ENCODE measurements around the gene KCNE1.
"Not testable (repeated sequence)": the region's sequence is repeated elsewhere in the genome, so short reads cannot be mapped to it uniquely, and the experiment has no call there.

Gene KCNE1

GRCh38 chr21:34511787-34512455, at the start of gene KCNE1:
KCNE1 (minus strand) TSS chr21:34512210; CDS start chr21:34449634, 62,576 bp downstream.
- DNase-seq = no peak

DNA sequence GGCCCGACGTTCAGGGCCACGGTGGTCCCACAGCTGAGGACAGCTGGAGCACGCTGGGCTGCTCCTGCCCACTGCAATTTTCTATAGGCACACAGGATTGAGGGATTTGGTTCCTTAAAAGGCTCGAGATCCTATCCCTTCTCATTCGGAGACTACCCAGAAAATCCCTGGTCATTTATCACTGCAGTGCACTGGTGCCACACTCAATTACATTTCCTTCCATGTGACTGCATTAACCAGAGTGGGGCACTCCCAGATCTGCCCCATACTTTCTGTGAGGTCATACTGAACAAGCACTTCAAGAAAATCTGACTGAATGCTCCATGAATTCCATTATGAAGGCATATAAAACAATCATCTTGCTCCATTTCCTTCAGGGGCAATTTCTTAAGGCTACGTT, 49.8 kb upstream of the KCNE1 start:
- DNase-seq = no peak

DNA sequence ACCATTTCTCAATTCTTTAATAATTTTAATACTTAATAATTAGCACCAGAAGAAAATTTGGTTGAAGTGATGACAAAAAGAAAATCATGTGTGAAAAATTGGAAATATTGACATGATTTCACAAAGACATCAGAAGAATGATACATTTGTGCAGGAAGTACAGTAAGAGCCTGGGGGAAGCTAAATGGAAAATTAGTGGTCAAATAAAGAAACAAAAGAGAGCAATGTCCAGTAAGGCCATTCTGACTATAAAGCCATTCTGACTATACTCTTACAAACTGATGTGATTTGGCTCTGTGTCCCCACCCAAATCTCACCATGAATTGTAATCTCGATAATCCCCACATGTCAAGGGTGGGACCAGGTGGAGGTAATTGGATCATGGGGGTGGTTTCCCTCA, 48.6 kb upstream of the KCNE1 start:
- DNase-seq = no peak

DNA sequence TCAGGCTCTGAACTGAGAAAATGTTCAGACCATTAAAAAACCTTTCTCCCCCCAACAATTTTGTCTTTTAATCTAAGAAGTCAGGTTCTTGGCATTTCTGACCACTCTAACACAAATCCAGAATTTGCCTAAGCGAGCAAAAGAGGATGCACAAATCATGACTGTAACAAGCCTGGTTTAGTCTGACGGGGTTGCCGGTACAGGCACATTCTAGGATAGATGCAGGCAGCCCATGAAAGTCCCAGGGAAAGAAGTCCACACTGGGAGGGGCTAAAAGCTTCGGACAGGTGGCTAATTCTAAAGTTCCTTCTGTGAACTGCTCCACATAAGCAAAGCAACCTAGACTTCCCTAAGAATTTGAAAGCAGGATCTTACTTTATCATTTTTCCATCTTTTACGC, 48.0 kb upstream of the KCNE1 start:
- DNase-seq = no peak

DNA sequence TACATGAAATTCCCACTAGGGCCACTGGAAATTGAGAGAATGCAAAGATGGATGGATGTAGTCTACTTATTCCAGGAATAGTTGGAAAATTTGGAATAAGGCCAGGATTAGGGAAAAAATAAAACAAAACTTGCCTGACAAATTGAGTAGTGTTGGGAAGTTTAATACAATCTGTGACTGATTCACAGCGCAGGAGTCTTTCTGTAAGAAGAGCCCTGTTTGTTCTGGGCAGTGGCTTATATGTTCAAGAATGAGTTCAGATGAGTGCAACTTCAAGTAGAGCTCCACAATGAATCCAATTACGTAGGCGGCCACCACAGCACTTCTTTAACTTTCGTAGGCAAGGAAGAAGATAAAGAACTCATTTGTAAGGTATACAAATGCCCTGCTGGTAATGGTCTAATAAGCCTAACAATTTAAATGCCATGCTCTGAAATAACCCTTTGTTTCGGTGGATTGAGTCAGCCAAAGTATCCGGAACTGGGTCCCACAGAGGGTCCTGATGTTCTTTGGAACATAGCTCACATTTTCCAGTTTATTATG, 47.1 kb upstream of the KCNE1 start:
- DNase-seq = no peak

DNA sequence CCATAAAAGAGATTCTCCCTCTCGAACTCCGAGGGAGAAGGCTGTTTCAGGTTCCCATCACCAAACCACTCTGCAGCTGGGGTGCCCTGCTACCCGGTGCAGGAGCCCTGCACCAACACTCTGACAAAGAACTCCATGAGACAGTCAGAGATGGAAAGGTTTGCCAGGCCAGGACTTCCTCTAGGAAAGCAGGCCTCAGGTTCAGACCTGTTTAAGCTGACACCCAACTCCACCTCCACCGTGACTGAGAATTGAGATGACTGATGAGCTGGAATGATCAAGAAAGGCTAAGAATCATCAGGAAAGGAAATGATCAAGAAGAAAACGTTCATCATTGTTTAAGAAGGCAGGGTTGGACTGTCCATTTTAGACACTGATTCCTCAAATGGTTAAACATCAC, 46.2 kb upstream of the KCNE1 start:
- DNase-seq = no peak

DNA sequence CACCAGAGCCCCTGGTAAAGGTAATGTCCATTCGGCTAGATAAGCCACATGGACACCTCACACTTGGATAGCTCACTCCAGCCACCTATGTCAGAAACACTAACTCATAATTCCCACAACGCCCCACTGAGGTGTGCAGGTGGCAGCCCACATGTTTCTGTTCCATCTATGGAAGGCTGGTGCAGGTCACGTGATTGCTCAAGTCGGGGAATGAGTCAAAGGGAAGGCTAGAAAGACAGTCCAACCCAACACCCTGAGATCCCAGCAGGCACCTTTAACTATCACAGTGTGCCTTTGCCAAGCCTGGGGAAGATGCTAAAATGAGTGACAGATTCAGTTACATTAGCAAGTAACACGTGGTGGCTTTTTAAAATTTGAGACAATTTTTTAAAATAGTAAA, 45.3 kb upstream of the KCNE1 start:
- DNase-seq = no peak

GRCh38 chr21:34554670-34555069, 42.7 kb upstream of the KCNE1 start:
- not testable (repeated sequence) for DNase-seq

GRCh38 chr21:34554227-34554626, 42.2 kb upstream of the KCNE1 start:
- no peak for DNase-seq

DNA sequence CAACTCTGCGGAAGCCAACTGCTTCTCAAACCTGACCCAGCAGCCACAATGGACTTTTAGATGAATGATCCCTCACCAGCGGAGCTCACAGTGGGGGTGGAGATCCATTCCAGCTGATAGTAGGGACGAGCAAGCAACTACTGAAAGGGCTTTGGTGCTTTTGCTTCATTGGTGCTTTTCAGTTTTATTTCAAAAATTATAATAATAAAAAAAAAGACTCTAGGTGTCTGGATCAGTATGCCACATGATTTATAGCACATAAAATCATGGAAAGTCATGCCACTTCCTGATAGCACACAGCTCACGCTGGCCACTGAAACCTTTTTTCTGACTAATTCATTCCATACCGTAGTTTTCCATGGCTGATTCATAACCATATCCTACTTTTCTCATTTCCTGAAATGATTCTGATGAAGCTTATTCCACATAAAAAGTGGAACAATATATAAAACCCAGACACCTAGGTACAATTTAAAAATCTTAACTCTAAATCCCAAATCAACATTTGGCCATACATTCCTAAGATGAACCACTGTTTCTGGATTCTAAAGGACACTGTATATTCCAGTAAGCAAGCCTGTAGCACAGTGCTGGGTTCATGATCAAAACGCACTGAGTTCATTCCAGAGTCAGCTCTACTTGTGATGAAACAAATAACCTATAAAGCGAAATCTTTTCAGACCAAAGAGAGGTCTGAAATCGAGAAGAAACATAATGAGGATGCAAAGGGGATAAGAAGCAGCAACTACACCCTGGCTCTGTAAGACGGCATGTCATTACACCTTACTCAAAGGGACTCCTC, 41.3 kb upstream of the KCNE1 start:
- no peak for DNase-seq

GRCh38 chr21:34552360-34553098, 40.5 kb upstream of the KCNE1 start:
- no peak for DNase-seq

DNA sequence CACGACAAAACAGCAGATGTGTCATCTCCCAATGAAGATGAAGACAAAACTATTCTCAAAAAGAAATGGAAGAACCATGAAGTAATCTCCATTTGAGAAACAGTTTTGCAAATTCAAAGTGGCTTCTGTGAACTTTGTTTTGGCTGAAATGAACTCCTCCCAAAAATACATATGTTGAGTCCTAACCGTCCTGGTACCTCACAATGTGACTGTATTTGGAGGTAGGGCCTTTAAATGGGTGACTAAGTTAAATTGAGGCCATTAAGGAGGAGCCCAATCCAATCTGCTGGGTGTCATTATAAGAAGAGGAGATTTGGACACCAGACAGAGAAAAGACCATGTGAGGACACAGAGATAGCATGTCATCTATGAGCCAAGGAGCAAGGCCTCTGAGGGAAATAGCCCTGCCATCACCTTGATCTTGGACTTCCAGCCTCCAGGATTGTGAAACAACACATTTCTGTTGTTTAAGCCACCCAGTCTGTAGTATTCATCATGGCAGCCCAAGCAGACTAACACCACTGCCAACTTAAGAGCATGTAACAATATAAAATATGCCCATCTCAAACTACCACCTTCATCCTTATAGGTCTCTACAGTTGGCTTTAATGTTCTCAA, 38.3 kb upstream of the KCNE1 start:
- no peak for DNase-seq

- no peak for DNase-seq
These were observed 36.9 kb upstream of the KCNE1 start for GRCh38 chr21:34548781-34549376.

DNA sequence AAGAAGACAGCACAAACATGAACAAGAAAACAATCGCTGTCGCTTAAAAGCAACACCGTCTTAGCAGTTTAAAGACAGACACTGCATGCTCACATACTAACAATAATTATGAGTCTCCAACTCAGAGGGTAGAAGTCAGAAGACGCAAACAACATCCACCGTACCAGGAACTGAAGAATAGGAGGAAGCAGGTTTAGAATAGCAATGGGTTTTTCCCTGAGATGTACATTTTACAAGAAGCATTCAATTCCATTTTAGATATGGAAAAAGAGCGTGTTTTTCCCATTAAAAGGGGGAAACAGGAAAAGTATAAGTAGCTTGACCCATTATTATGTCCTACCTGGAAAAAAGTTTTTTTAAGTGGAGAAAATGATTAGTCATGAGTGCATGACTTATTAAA, 34.5 kb upstream of the KCNE1 start:
- no peak for DNase-seq

GRCh38 chr21:34545079-34545884, 33.3 kb upstream of the KCNE1 start:
- no peak for DNase-seq

DNA sequence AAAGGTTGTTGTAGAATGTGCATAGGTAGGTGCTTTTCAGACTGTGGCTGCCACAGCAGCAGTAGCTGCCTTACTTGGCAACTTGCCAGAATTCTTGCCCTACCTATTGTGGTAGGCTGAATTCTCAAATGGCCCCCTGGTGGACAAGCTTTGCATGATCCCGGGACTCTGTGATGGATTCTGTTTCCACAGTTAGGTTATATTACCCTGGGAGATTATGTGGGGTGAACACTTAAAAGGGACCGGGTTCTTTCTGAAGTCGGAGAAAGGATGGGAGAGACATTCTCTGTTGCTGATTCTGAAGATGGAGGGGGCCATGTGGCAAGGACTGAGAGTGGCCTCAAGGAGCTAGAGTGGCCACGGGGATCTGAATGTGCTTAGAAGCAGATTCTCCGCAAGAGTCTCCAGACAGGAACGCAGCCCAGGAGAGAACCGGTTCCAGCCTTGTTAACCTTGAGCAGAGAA, 32.1 kb upstream of the KCNE1 start:
- peak; percentile 9 for DNase-seq

DNA sequence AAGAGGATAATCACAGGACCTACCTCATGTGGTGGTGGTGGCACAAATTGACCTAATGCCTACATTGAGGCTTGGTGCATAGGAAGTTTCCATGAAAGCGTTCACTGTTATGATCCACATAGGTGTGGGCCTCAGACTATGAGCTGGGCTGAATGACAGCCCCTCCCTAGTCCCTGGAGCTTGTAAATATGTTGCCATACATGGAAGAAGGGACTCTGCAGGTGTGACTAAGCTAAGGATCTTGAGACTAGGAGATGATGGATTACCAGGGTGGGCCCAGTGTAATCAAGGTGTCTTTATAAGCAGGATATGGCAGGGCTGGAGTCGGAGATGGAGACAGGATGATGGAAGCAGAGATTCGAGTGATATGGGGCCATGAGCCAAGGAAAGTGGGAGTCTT, 31.0 kb upstream of the KCNE1 start:
- DNase-seq = no peak

- no peak for DNase-seq
These were observed 28.2 kb upstream of the KCNE1 start for GRCh38 chr21:34540206-34540605.

GRCh38 chr21:34537838-34538237, 25.8 kb upstream of the KCNE1 start:
- no peak for DNase-seq

GRCh38 chr21:34536820-34537219, 24.8 kb upstream of the KCNE1 start:
- DNase-seq = no peak

- DNase-seq = no peak
These were observed 24.3 kb upstream of the KCNE1 start for GRCh38 chr21:34536311-34536710.

DNA sequence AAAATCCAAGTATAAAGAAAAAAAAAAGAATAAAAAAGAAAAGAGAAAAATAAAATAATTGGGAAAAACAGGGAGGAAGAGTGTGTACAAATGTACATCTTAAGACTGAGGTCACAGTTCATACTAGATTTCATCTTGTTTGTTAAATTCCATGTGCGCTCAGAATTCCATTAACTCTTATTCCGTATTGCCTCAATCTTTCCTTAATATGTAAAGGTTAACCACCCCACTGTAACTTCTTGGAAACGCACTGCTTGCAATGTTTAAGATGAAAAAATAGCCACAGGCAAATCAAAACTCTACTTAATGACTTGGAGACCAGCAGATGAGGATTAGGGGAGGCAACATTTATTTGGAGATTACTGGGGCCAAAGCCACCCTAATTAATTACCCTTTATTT, 23.9 kb upstream of the KCNE1 start:
- DNase-seq = no peak
